Measurements from ENCODE around the gene NCOA1.

DNA sequence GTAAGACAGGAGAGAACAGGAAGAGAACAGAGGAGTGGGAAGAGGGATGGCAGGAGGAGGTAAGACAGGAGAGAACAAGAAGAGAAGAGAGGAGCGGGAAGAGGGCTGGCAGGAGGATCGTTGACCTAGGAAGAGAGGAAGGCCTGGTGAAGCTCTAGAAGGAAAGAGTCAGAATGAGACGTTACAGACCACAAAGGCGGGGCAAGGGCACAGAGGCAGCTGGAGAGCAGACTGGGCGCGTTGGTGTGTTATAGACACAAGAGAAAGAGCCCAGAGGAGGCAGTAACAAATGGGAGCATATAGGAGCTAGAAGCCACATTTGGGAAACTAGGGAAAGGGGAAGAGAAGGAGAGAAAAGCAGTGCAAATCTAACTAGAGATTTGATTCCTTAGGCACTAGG, 275.6 kb downstream of the NCOA1 start:
- TF ChIP-seq, protein P1, sequence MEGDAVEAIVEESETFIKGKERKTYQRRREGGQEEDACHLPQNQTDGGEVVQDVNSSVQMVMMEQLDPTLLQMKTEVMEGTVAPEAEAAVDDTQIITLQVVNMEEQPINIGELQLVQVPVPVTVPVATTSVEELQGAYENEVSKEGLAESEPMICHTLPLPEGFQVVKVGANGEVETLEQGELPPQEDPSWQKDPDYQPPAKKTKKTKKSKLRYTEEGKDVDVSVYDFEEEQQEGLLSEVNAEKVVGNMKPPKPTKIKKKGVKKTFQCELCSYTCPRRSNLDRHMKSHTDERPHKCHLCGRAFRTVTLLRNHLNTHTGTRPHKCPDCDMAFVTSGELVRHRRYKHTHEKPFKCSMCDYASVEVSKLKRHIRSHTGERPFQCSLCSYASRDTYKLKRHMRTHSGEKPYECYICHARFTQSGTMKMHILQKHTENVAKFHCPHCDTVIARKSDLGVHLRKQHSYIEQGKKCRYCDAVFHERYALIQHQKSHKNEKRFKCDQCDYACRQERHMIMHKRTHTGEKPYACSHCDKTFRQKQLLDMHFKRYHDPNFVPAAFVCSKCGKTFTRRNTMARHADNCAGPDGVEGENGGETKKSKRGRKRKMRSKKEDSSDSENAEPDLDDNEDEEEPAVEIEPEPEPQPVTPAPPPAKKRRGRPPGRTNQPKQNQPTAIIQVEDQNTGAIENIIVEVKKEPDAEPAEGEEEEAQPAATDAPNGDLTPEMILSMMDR (conservative IDR thresholded peaks at IDR 0.05; ENCODE audit: low read depth, low read length): no peak
- no peak for TF ChIP-seq EZH2 (IDR thresholded peaks at IDR 0.05; ENCODE audit: borderline replicate concordance, low read depth, low read length, poor library complexity, severe bottlenecking)

Measured in A673 (cell line).